ENCODE measurements around the gene CDC23.

CDC23 gene

DNA sequence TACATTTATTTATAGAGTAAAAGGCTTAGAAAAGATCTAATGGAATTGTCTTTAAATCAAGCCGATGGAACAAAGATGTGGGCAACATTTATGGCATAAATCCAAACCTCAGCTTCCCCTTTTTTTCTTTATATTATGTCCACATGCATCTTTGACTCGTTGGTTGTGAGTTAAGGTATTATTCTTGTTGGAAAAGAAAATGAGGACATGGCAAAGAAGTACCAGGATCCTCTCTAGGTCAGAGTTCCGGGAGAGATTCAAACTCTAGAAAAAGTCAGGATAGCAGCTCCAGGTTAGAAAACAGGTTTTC is 73.4 kb downstream of the CDC23 start:
- DNase-seq, result no peak

DNA sequence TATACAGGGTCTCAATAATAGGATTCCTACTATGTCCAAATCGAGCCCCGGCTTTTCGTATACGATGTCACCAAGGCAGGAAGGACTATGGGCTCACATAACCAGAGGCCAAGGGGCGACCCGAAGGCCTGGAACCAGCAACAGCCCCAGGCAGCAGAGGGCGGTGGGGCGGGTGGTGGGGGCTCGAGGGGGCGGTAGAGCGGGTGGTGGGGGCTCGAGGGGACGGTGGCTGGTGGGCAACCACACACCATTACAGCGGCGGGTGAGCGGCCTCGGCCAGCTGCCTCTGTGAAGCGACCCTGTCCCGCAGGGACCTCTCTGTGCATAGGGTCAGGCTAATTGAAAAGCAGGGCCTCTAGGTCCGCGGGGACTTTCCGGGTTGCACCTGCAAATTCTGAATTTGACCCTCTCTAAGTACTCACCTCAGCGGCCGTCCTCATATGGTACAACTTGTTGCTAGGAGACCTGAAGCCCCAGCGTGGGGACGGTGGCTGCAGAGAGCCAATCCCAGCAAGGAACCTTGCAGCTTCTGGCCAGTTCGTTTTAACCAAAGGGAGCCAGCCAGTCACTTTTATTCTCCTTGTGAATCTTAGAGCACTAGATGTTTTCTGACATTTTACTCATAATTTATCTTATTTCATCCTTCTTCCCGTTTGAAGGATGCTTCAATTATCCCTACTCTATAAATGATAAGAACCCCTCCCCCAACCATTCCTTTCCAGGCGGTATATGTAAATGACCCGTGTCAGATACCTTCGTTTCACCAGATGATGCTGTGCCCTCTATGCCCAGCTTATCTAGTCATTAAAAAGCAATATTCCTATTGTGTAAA is 74.0 kb downstream of the CDC23 start, which contains the start of gene NME5:
NME5 (minus strand) TSS at position 480 of the 832 bp plus-strand sequence. CDS start 648 bp downstream, outside the sequence.
- DNase-seq, result peak; percentile 61

Measured in kidney glomerular epithelial cell (primary cell).